Activated T-helper 1 cell treated with anti-CD3 and anti-CD28 coated beads, Interleukin-12 subunit alpha, Interleukin-12 subunit beta, Interleukin-2, Interleukin-4 antibody, amounts not matched to agents 30 ng/mL and 10 ng/mL and 1 ng/mL, durations not matched to agents 14 hours and 24 hours and 36 hours (primary cell): ENCODE results near the gene ZC3H12D. TPM values are rescaled to one million over a fixed set of nuclear protein-coding genes. Genes with fewer than 3 reads are reported as not detected.

Experiments used
- DNase-seq: peaks from one replicate; pipeline ENCODE4 v3.0.0; 2021; ENCODE audit warnings: low spot score
- H3K27ac Mint-ChIP-seq: one replicate; pipeline ENCODE4 v1.8.0; 2021; ENCODE audit warnings: mild to moderate bottlenecking, mixed read lengths
- H3K27me3 Mint-ChIP-seq: one replicate; pipeline ENCODE4 v1.8.0; 2022; ENCODE audit warnings: mild to moderate bottlenecking, moderate library complexity, mixed read lengths; ENCODE audit not compliant: insufficient read depth
- H3K36me3 Mint-ChIP-seq: one replicate; pipeline ENCODE4 v1.8.0; 2021; ENCODE audit warnings: low read depth, mixed read lengths
- H3K4me1 Mint-ChIP-seq: one replicate; pipeline ENCODE4 v1.8.0; 2021; ENCODE audit warnings: low read depth, mixed read lengths
- H3K4me3 Mint-ChIP-seq: one replicate; pipeline ENCODE4 v1.8.0; 2021; ENCODE audit warnings: mild to moderate bottlenecking, moderate library complexity, mixed read lengths
- H3K9me3 Mint-ChIP-seq: one replicate; pipeline ENCODE4 v1.8.0; 2021; ENCODE audit warnings: mixed read lengths
- intact Hi-C: fragments of 100-400 bp; cut with micrococcal nuclease; formaldehyde crosslinking; loops from one replicate; pipeline ENCODE4 v1.15.1; 2024
- total RNA-seq: library from RNA; stranded (reverse); gene quantifications from 2 replicates; pipeline ENCODE4 v1.2.3, GENCODE V29; 2022

ZC3H12D gene
- total RNA-seq, 1 donor from 2014 or later = 96.7 TPM

GRCh38 chr6:149429427-149430360, 55.1 kb downstream of the ZC3H12D start:
- no peak overlapping the region for H3K4me3 Mint-ChIP-seq
- H3K36me3 Mint-ChIP-seq = peaks cover 8% of the 10 kb centered on the region
- no peaks in the 10 kb centered on the region for H3K27me3 Mint-ChIP-seq
- no peak for DNase-seq
- no peak overlapping the region for H3K27ac Mint-ChIP-seq
- no peaks in the 10 kb centered on the region for H3K9me3 Mint-ChIP-seq
- intact Hi-C loops = loop anchor here (5.0 kb wide), 2 partner anchors 287 to 852 kb away; no protein-coding TSS in a partner anchor
- H3K4me1 Mint-ChIP-seq = peaks cover 19% of the 10 kb centered on the region

GRCh38 chr6:149428606-149429005, 56.2 kb downstream of the ZC3H12D start:
- Mint-ChIP-seq H3K27me3 (no peaks in the 10 kb centered on the region), H3K4me1 (peaks cover 13% of the 10 kb centered on the region), H3K36me3 (peaks cover 8% of the 10 kb centered on the region), H3K27ac (no peak overlapping the region), H3K4me3 (no peak overlapping the region), H3K9me3 (no peaks in the 10 kb centered on the region)
- no peak for DNase-seq
- intact Hi-C loops = no loop called here

- Mint-ChIP-seq H3K27me3 (no peaks in the 10 kb centered on the region), H3K36me3 (peaks cover 10% of the 10 kb centered on the region), H3K4me1 (peaks cover 6% of the 10 kb centered on the region), H3K9me3 (no peaks in the 10 kb centered on the region), H3K27ac (no peak overlapping the region), H3K4me3 (no peak overlapping the region)
- intact Hi-C loops = no loop called here
- DNase-seq = no peak
Measured at GRCh38 chr6:149425754-149426153, 59.1 kb downstream of the ZC3H12D start.

GRCh38 chr6:149425224-149425623, 59.6 kb downstream of the ZC3H12D start:
- H3K27ac Mint-ChIP-seq = no peak overlapping the region
- peaks cover 11% of the 10 kb centered on the region for H3K4me1 Mint-ChIP-seq
- no peak for DNase-seq
- intact Hi-C loops = no loop called here
- no peaks in the 10 kb centered on the region for H3K9me3 Mint-ChIP-seq
- no peaks in the 10 kb centered on the region for H3K27me3 Mint-ChIP-seq
- no peak overlapping the region for H3K4me3 Mint-ChIP-seq
- H3K36me3 Mint-ChIP-seq = peaks cover 10% of the 10 kb centered on the region

GRCh38 chr6:149423964-149424440, 60.8 kb downstream of the ZC3H12D start:
- Mint-ChIP-seq H3K36me3 (peaks cover 12% of the 10 kb centered on the region), H3K27ac (no peak overlapping the region), H3K4me1 (peaks cover 17% of the 10 kb centered on the region), H3K4me3 (no peak overlapping the region), H3K9me3 (no peaks in the 10 kb centered on the region), H3K27me3 (no peaks in the 10 kb centered on the region)
- intact Hi-C loops = no loop called here
- no peak for DNase-seq

GRCh38 chr6:149422581-149422980, 62.2 kb downstream of the ZC3H12D start:
- H3K27ac Mint-ChIP-seq = no peak overlapping the region
- intact Hi-C loops = no loop called here

GRCh38 chr6:149421132-149421531, 63.7 kb downstream of the ZC3H12D start:
- Mint-ChIP-seq H3K36me3 (peaks cover 11% of the 10 kb centered on the region), H3K27ac (no peak overlapping the region), H3K4me3 (no peak overlapping the region), H3K4me1 (peaks cover 29% of the 10 kb centered on the region), H3K27me3 (no peaks in the 10 kb centered on the region), H3K9me3 (no peaks in the 10 kb centered on the region)
- DNase-seq = no peak
- intact Hi-C loops = no loop called here

More at GRCh38 chr6:149422581-149422980, 62.2 kb downstream of the ZC3H12D start:
- Mint-ChIP-seq H3K4me3 (no peak overlapping the region), H3K36me3 (peaks cover 10% of the 10 kb centered on the region), H3K27me3 (no peaks in the 10 kb centered on the region), H3K9me3 (no peaks in the 10 kb centered on the region), H3K4me1 (peaks cover 24% of the 10 kb centered on the region)
- no peak for DNase-seq

GRCh38 chr6:149419696-149420404, 65.0 kb downstream of the ZC3H12D start:
- DNase-seq = no peak
- Mint-ChIP-seq H3K9me3 (no peaks in the 10 kb centered on the region), H3K27me3 (no peaks in the 10 kb centered on the region), H3K27ac (no peak overlapping the region), H3K4me1 (peaks cover 37% of the 10 kb centered on the region), H3K4me3 (no peak overlapping the region), H3K36me3 (peaks cover 18% of the 10 kb centered on the region)
- intact Hi-C loops = no loop called here

GRCh38 chr6:149414821-149415220, 70.0 kb downstream of the ZC3H12D start:
- no peak overlapping the region for H3K4me3 Mint-ChIP-seq
- peaks cover 48% of the 10 kb centered on the region for H3K36me3 Mint-ChIP-seq
- no peak for DNase-seq
- no peaks in the 10 kb centered on the region for H3K27me3 Mint-ChIP-seq
- no peaks in the 10 kb centered on the region for H3K9me3 Mint-ChIP-seq
- peak overlapping the region; percentile 30 for H3K27ac Mint-ChIP-seq
- intact Hi-C loops = no loop called here
- H3K4me1 Mint-ChIP-seq = peaks cover 50% of the 10 kb centered on the region

- no peak for DNase-seq
- peaks cover 53% of the 10 kb centered on the region for H3K36me3 Mint-ChIP-seq
- peaks cover 46% of the 10 kb centered on the region for H3K4me1 Mint-ChIP-seq
- H3K27ac Mint-ChIP-seq = peak overlapping the region; percentile 36
- no peaks in the 10 kb centered on the region for H3K9me3 Mint-ChIP-seq
- intact Hi-C loops = no loop called here
- H3K27me3 Mint-ChIP-seq = no peaks in the 10 kb centered on the region
- H3K4me3 Mint-ChIP-seq = no peak overlapping the region
Measured at GRCh38 chr6:149414009-149414408, 70.8 kb downstream of the ZC3H12D start.

GRCh38 chr6:149410557-149410956, 74.3 kb downstream of the ZC3H12D start:
- intact Hi-C loops = no loop called here
- Mint-ChIP-seq H3K27me3 (no peaks in the 10 kb centered on the region), H3K36me3 (peaks cover 49% of the 10 kb centered on the region), H3K27ac (peak overlapping the region; percentile 18), H3K9me3 (no peaks in the 10 kb centered on the region), H3K4me3 (no peak overlapping the region), H3K4me1 (peaks cover 36% of the 10 kb centered on the region)
- no peak for DNase-seq

- Mint-ChIP-seq H3K4me1 (peaks cover 41% of the 10 kb centered on the region), H3K4me3 (no peak overlapping the region), H3K27ac (no peak overlapping the region), H3K36me3 (peaks cover 52% of the 10 kb centered on the region), H3K27me3 (no peaks in the 10 kb centered on the region), H3K9me3 (no peaks in the 10 kb centered on the region)
- intact Hi-C loops = loop anchor here (5.0 kb wide), 1 partner anchor 42 kb away; no protein-coding TSS in a partner anchor
- no peak for DNase-seq
Measured at GRCh38 chr6:149409617-149410016, 75.2 kb downstream of the ZC3H12D start.
